Measurements from ENCODE around the gene IRF2BP1. TPM values are rescaled to one million over a fixed set of nuclear protein-coding genes. Genes with fewer than 3 reads are reported as not detected.

The IRF2BP1 gene
- total and polyA plus RNA-seq, 2 of the 13 experiments (the other 11 are each of a cell fraction or from before 2014, with no cell fraction given): 4.3 to 14.3 TPM

DNA sequence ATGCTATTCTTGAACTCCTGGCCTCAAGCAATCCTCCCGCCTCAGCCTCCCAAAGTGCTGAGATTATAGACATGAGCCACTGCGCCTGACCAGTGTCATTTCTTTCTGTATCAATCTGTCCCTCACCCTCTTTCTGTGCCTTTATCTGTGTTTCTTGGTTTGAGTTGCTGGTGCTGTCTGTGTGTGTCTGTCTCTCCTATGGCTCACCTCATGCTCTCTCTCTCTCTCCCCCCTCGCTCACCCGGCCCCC is 9.9 kb downstream of the IRF2BP1 start (continued):
- TF ChIP-seq, protein P1, sequence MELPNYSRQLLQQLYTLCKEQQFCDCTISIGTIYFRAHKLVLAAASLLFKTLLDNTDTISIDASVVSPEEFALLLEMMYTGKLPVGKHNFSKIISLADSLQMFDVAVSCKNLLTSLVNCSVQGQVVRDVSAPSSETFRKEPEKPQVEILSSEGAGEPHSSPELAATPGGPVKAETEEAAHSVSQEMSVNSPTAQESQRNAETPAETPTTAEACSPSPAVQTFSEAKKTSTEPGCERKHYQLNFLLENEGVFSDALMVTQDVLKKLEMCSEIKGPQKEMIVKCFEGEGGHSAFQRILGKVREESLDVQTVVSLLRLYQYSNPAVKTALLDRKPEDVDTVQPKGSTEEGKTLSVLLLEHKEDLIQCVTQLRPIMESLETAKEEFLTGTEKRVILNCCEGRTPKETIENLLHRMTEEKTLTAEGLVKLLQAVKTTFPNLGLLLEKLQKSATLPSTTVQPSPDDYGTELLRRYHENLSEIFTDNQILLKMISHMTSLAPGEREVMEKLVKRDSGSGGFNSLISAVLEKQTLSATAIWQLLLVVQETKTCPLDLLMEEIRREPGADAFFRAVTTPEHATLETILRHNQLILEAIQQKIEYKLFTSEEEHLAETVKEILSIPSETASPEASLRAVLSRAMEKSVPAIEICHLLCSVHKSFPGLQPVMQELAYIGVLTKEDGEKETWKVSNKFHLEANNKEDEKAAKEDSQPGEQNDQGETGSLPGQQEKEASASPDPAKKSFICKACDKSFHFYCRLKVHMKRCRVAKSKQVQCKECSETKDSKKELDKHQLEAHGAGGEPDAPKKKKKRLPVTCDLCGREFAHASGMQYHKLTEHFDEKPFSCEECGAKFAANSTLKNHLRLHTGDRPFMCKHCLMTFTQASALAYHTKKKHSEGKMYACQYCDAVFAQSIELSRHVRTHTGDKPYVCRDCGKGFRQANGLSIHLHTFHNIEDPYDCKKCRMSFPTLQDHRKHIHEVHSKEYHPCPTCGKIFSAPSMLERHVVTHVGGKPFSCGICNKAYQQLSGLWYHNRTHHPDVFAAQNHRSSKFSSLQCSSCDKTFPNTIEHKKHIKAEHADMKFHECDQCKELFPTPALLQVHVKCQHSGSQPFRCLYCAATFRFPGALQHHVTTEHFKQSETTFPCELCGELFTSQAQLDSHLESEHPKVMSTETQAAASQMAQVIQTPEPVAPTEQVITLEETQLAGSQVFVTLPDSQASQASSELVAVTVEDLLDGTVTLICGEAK (IDR thresholded peaks at IDR 0.05): peak; percentile 22; the same call in 1 of the 2 replicates
- TF ChIP-seq, protein P1 (CRISPR knock-in tag; IDR thresholded peaks at IDR 0.05): no peak
- TF ChIP-seq ZFP37 (CRISPR knock-in tag; IDR thresholded peaks at IDR 0.05; ENCODE audit: borderline replicate concordance): 0 out of 2 replicates have a peak, but pooled peaks have one; percentile 62
- TF ChIP-seq ZSCAN31 (CRISPR knock-in tag; IDR thresholded peaks at IDR 0.05; ENCODE audit: low read depth): no peak
- TF ChIP-seq, protein P2, sequence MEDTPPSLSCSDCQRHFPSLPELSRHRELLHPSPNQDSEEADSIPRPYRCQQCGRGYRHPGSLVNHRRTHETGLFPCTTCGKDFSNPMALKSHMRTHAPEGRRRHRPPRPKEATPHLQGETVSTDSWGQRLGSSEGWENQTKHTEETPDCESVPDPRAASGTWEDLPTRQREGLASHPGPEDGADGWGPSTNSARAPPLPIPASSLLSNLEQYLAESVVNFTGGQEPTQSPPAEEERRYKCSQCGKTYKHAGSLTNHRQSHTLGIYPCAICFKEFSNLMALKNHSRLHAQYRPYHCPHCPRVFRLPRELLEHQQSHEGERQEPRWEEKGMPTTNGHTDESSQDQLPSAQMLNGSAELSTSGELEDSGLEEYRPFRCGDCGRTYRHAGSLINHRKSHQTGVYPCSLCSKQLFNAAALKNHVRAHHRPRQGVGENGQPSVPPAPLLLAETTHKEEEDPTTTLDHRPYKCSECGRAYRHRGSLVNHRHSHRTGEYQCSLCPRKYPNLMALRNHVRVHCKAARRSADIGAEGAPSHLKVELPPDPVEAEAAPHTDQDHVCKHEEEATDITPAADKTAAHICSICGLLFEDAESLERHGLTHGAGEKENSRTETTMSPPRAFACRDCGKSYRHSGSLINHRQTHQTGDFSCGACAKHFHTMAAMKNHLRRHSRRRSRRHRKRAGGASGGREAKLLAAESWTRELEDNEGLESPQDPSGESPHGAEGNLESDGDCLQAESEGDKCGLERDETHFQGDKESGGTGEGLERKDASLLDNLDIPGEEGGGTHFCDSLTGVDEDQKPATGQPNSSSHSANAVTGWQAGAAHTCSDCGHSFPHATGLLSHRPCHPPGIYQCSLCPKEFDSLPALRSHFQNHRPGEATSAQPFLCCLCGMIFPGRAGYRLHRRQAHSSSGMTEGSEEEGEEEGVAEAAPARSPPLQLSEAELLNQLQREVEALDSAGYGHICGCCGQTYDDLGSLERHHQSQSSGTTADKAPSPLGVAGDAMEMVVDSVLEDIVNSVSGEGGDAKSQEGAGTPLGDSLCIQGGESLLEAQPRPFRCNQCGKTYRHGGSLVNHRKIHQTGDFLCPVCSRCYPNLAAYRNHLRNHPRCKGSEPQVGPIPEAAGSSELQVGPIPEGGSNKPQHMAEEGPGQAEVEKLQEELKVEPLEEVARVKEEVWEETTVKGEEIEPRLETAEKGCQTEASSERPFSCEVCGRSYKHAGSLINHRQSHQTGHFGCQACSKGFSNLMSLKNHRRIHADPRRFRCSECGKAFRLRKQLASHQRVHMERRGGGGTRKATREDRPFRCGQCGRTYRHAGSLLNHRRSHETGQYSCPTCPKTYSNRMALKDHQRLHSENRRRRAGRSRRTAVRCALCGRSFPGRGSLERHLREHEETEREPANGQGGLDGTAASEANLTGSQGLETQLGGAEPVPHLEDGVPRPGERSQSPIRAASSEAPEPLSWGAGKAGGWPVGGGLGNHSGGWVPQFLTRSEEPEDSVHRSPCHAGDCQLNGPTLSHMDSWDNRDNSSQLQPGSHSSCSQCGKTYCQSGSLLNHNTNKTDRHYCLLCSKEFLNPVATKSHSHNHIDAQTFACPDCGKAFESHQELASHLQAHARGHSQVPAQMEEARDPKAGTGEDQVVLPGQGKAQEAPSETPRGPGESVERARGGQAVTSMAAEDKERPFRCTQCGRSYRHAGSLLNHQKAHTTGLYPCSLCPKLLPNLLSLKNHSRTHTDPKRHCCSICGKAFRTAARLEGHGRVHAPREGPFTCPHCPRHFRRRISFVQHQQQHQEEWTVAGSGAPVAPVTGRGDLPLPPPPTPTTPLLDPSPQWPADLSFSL (CRISPR knock-in tag; IDR thresholded peaks at IDR 0.05): peak; percentile 57; the same call in 1 of the 2 replicates
- no peak for TF ChIP-seq NR2F1 (CRISPR knock-in tag; IDR thresholded peaks at IDR 0.05)
- no peak for TF ChIP-seq YEATS2 (CRISPR knock-in tag; IDR thresholded peaks at IDR 0.05; ENCODE audit: borderline replicate concordance)
- TF ChIP-seq ZNF232 (CRISPR knock-in tag; IDR thresholded peaks at IDR 0.05; ENCODE audit: borderline replicate concordance): no peak
- TF ChIP-seq ZNF30 (CRISPR knock-in tag; IDR thresholded peaks at IDR 0.05): no peak
- no peak for TF ChIP-seq ARNT (IDR thresholded peaks at IDR 0.05)
- TF ChIP-seq KMT2A (CRISPR knock-in tag; IDR thresholded peaks at IDR 0.05): no peak
- TF ChIP-seq ATF7 (IDR thresholded peaks at IDR 0.05): 0 out of 2 replicates have a peak, but pooled peaks have one; percentile 7
- no peak for TF ChIP-seq ATF7 (CRISPR knock-in tag; IDR thresholded peaks at IDR 0.05)
- TF ChIP-seq RORA (CRISPR knock-in tag; IDR thresholded peaks at IDR 0.05): no peak
- TF ChIP-seq CREM (IDR thresholded peaks at IDR 0.05): no peak
- TF ChIP-seq CREM (CRISPR knock-in tag; IDR thresholded peaks at IDR 0.05): no peak
- no peak for TF ChIP-seq ZNF629 (CRISPR knock-in tag; conservative IDR thresholded peaks at IDR 0.05)
- no peak for TF ChIP-seq RARG (CRISPR knock-in tag; IDR thresholded peaks at IDR 0.05; ENCODE audit: low read depth)

Data from HepG2 (cell line).